H1 (cell line): ENCODE measurements around the gene TNRC6A. TPM values are rescaled to one million over a fixed set of nuclear protein-coding genes. Genes with fewer than 3 reads are reported as not detected.

ENCODE experiments used
- CTCF ChIA-PET: fragments of 300-600 bp; sonication (Branson Sonifier 250); formaldehyde crosslinking; loops from one replicate; lab custom pipeline; 2021; ENCODE audit not compliant: partially characterized antibody; lab: Charles Lee
- POLR2A ChIA-PET: fragments of 300-600 bp; sonication (Branson Sonifier 250); formaldehyde crosslinking; loops from one replicate; lab custom pipeline; 2021; ENCODE audit warnings: inconsistent platforms; ENCODE audit not compliant: partially characterized antibody; lab: Charles Lee
- DNase-seq, 2 experiments: peaks; one replicate each; pipeline versions ENCODE4 v3.0.0 to v3.0.0-alpha.2; 2010 to 2022; ENCODE audit warnings: low spot score in 2 of 2, low read depth in 1 of 2, mixed read lengths in 1 of 2
- FAIRE-seq: peaks from 2 replicates; lab custom pipeline; 2011; peaks lifted over from hg19 to GRCh38; lab: Jason Lieb, UNC
- H2AFZ ChIP-seq: 2 replicates; pipeline ENCODE4 v1.8.1; 2012; ENCODE audit warnings: low read length, inconsistent platforms
- H2AK5ac ChIP-seq: 2 replicates; pipeline ENCODE4 v1.6.1; 2013; ENCODE audit warnings: low read depth, low read length
- H2BK120ac ChIP-seq: replicated peaks from 2 replicates; pipeline ENCODE3; 2013; ENCODE audit warnings: low read depth, low read length, inconsistent platforms
- H2BK12ac ChIP-seq: 2 replicates; pipeline ENCODE4 v1.6.1; 2013; ENCODE audit warnings: low read depth, low read length
- H2BK15ac ChIP-seq: 2 replicates; pipeline ENCODE4 v1.6.1; 2013; ENCODE audit warnings: low read length
- H2BK20ac ChIP-seq: 2 replicates; pipeline ENCODE4 v1.6.1; 2013; ENCODE audit warnings: low read length
- H2BK5ac ChIP-seq: 2 replicates; pipeline ENCODE4 v1.6.1; 2013; ENCODE audit warnings: low read depth, low read length
- H3K14ac ChIP-seq: 2 replicates; pipeline ENCODE4 v1.6.1; 2013; ENCODE audit warnings: inconsistent platforms; ENCODE audit not compliant: insufficient read length
- H3K18ac ChIP-seq: 2 replicates; pipeline ENCODE4 v1.6.1; 2013; ENCODE audit warnings: low read length; ENCODE audit errors: extremely low read depth
- H3K23ac ChIP-seq: 2 replicates; pipeline ENCODE4 v1.6.1; 2013; ENCODE audit warnings: inconsistent platforms; ENCODE audit not compliant: insufficient read length
- H3K23me2 ChIP-seq: 2 replicates; pipeline ENCODE4 v1.6.1; 2013; ENCODE audit warnings: low read depth, low read length
- H3K27ac ChIP-seq: 2 replicates; pipeline ENCODE4 v1.6.1; 2011; ENCODE audit warnings: low read depth, low read length, inconsistent platforms
- H3K27me3 ChIP-seq, 4 experiments: replicated peaks in 1 of 4; 1 replicate in 1 of 4; 2 replicates in 3 of 4; pipeline versions ENCODE4 v1.6.1 to v1.8.1; 2011 to 2013; ENCODE audit warnings: low read length in 3 of 4, mild to moderate bottlenecking in 3 of 4, inconsistent platforms in 2 of 4, mixed read lengths in 2 of 4, moderate library complexity in 1 of 4; ENCODE audit not compliant: control insufficient read depth in 3 of 4, insufficient read depth in 3 of 4; ENCODE audit errors: extremely low read depth in 1 of 4
- H3K36me3 ChIP-seq, 4 experiments: 2 replicates each; pipeline versions ENCODE4 v1.6.1 to v1.8.1; 2011 to 2013; ENCODE audit warnings: mild to moderate bottlenecking in 4 of 4, low read length in 3 of 4, moderate library complexity in 2 of 4, control low read depth in 1 of 4, inconsistent platforms in 1 of 4; ENCODE audit not compliant: insufficient read depth in 4 of 4, control insufficient read depth in 2 of 4
- H3K4ac ChIP-seq: replicated peaks from 2 replicates; pipeline ENCODE3; 2013; ENCODE audit warnings: low read length, low read depth, mixed read lengths, inconsistent platforms; ENCODE audit not compliant: insufficient read length
- H3K4me1 ChIP-seq, 4 experiments: replicated peaks in 1 of 4; 1 replicate in 1 of 4; 2 replicates in 3 of 4; pipeline versions ENCODE4 v1.6.1 to v1.8.1; 2011 to 2013; ENCODE audit warnings: low read length in 3 of 4, inconsistent platforms in 2 of 4, mixed read lengths in 1 of 4; ENCODE audit not compliant: insufficient read depth in 4 of 4, control insufficient read depth in 3 of 4
- H3K4me2 ChIP-seq, 2 experiments: 2 replicates each; pipeline versions ENCODE4 v1.6.1 to v1.8.1; 2011 to 2013; ENCODE audit warnings: low read depth in 2 of 2, low read length in 2 of 2, control low read depth in 1 of 2, inconsistent platforms in 1 of 2, mild to moderate bottlenecking in 1 of 2; ENCODE audit not compliant: insufficient read depth in 1 of 2
- H3K4me3 ChIP-seq, 4 experiments: fragments of 200-600, 300-600 bp in 1 of 4; sonication (generic), shearing (Covaris generic), sonication (Bioruptor Twin) in 1 of 4; 2 replicates each; pipeline versions ENCODE4 v1.5.1 to v1.8.1; 2011 to 2016; ENCODE audit warnings: low read length in 4 of 4, low read depth in 3 of 4, control low read depth in 2 of 4, inconsistent platforms in 2 of 4, mild to moderate bottlenecking in 2 of 4, mixed read lengths in 1 of 4, moderate library complexity in 1 of 4; ENCODE audit not compliant: insufficient read depth in 2 of 4; ENCODE audit errors: extremely low read depth in 1 of 4
- H3K56ac ChIP-seq: replicated peaks from 2 replicates; pipeline ENCODE3; 2013; ENCODE audit warnings: low read depth, mild to moderate bottlenecking, mixed read lengths, low read length, inconsistent platforms; ENCODE audit not compliant: insufficient read length
- H3K79me1 ChIP-seq: 2 replicates; pipeline ENCODE4 v1.6.1; 2013; ENCODE audit warnings: low read depth, low read length, control low read depth
- H3K79me2 ChIP-seq, 2 experiments: 2 replicates each; pipeline versions ENCODE4 v1.6.1 to v1.8.1; 2012 to 2013; ENCODE audit warnings: low read length in 2 of 2, mild to moderate bottlenecking in 2 of 2, inconsistent platforms in 1 of 2; ENCODE audit not compliant: insufficient read depth in 2 of 2, control insufficient read depth in 1 of 2
- H3K9ac ChIP-seq, 4 experiments: replicated peaks in 1 of 4; 1 replicate in 1 of 4; 2 replicates in 3 of 4; pipeline versions ENCODE4 v1.6.1 to v1.8.1; 2011 to 2013; ENCODE audit warnings: low read depth in 3 of 4, low read length in 3 of 4, control low read depth in 2 of 4, mild to moderate bottlenecking in 2 of 4, moderate library complexity in 2 of 4, inconsistent platforms in 1 of 4; ENCODE audit errors: extremely low read depth in 1 of 4
- H3K9me3 ChIP-seq, 2 experiments: 2 replicates each; pipeline versions ENCODE4 v1.6.1 to v1.8.1; 2012 to 2013; ENCODE audit warnings: mild to moderate bottlenecking in 2 of 2, moderate library complexity in 2 of 2, control low read depth in 1 of 2, inconsistent platforms in 1 of 2, low read depth in 1 of 2, low read length in 1 of 2, mixed read lengths in 1 of 2; ENCODE audit not compliant: insufficient read depth in 2 of 2
- H4K20me1 ChIP-seq, 2 experiments: replicated peaks in 1 of 2; 2 replicates each; pipeline versions ENCODE3 to v1.8.1; 2011 to 2013; ENCODE audit warnings: inconsistent platforms in 2 of 2, low read length in 2 of 2, mild to moderate bottlenecking in 1 of 2; ENCODE audit not compliant: insufficient read depth in 2 of 2, control insufficient read depth in 1 of 2
- H4K5ac ChIP-seq: 2 replicates; pipeline ENCODE4 v1.6.1; 2013; ENCODE audit warnings: low read length, low read depth, mixed read lengths, inconsistent platforms; ENCODE audit not compliant: insufficient read length
- H4K8ac ChIP-seq: 2 replicates; pipeline ENCODE4 v1.8.0; 2013; ENCODE audit warnings: mild to moderate bottlenecking, moderate library complexity, low read length, inconsistent platforms; ENCODE audit not compliant: insufficient read depth; ENCODE audit errors: extremely low read depth
- H4K91ac ChIP-seq: replicated peaks from 2 replicates; pipeline ENCODE3; 2013; ENCODE audit warnings: low read length, mixed read lengths, inconsistent platforms; ENCODE audit not compliant: insufficient read length
- E2F6 ChIP-seq: IDR thresholded peaks from 2 replicates; pipeline ENCODE4 v1.6.1; 2012; ENCODE audit warnings: inconsistent platforms
- FOSL1 ChIP-seq: IDR thresholded peaks from 2 replicates; pipeline ENCODE4 v1.6.1; 2011; ENCODE audit warnings: mild to moderate bottlenecking, low read depth, low read length, moderate library complexity; ENCODE audit not compliant: insufficient read depth
- HDAC2 ChIP-seq, 2 experiments: fragments of 300-600 bp in 1 of 2; sonication (generic) in 1 of 2; IDR thresholded peaks; 2 replicates each; pipeline ENCODE4 v1.6.1; 2011 to 2012; ENCODE audit warnings: low read depth in 2 of 2, low read length in 2 of 2, mild to moderate bottlenecking in 2 of 2, moderate library complexity in 2 of 2, borderline replicate concordance in 1 of 2, inconsistent platforms in 1 of 2
- POLR2A ChIP-seq, 2 experiments: IDR thresholded peaks; 1 replicate in 1 of 2; 2 replicates in 1 of 2; pipeline ENCODE4 v1.6.1; 2011; ENCODE audit warnings: low read depth in 2 of 2, low read length in 2 of 2, mild to moderate bottlenecking in 2 of 2; ENCODE audit errors: control extremely low read depth in 1 of 2
- SRF ChIP-seq: IDR thresholded peaks from 2 replicates; pipeline ENCODE4 v1.6.1; 2011; ENCODE audit warnings: mild to moderate bottlenecking, low read depth, low read length, moderate library complexity
- WGBS, 2 experiments: shearing (Covaris generic) in 1 of 2; methylation state at CpG; one replicate each; pipeline versions ENCODE4 v1.1.6 to v1.1.7; 2013 to 2015; ENCODE audit warnings: low lambda C conversion rate in 2 of 2, mixed read lengths in 2 of 2, inconsistent platforms in 1 of 2, low coverage in 1 of 2, missing lambda C conversion rate in 1 of 2; ENCODE audit not compliant: insufficient replicate concordance in 2 of 2, insufficient coverage in 1 of 2, insufficient read length in 1 of 2; ENCODE audit errors: extremely low coverage in 1 of 2, missing lambda C conversion rate in 1 of 2; 5-methylcytosine and 5-hydroxymethylcytosine counted together
- polyA plus RNA-seq, 7 experiments: library from polyadenylated mRNA; depleted of rRNA in 3 of 7; stranded (reverse) in 5 of 7; unstranded in 2 of 7; fragments of >200 nt in 5 of 7; fragments of 200-250 nt in 2 of 7; gene quantifications; 1 replicate in 5 of 7; 2 replicates in 1 of 7; 4 replicates in 1 of 7; pipeline versions ENCODE4 v1.2.1 to v1.2.3, GENCODE V29; 2011 to 2013; ENCODE audit warnings: missing spikeins in 2 of 7, mixed read lengths in 2 of 7
- total RNA-seq: library from RNA; stranded (reverse); fragmentation: NEBNext Ultra II Directional; extraction: Animal tissue kit (Norgen Biotek cat#: 25700); gene quantifications from 2 replicates; pipeline ENCODE4 v1.2.1, GENCODE V29; 2021

Gene TNRC6A
- total and polyA plus RNA-seq, 2 of the 8 experiments (the other 6 are each of a cell fraction or from before 2014, with no cell fraction given): 67.6 to 103 TPM

DNA sequence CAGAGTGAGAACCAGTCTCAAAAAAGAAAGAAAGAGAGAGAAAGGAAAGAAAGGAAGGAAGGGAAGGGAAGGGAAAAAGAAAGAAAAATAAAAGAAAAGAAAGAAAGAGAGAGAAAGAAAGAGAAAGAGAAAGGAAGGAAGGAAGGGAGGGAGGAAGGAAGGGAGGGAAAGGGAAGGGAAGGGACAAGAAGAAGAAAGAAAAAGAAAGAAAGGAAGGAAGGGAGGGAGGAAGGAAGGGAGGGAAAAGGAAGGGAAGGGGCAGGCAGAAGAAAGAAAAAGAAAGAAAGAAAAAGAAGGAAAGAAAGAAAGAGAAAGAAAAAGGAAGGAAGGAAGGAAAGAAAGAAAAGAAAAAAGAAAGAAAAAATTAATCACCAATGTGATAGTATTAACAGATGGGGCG lies 132.0 kb downstream of the TNRC6A start:
- Histone ChIP-seq H2BK20ac (no peak overlapping the region), H2AFZ (no peak overlapping the region), H3K4me2 (no peak overlapping the region), H4K8ac (no peak overlapping the region), H2BK5ac (no peak overlapping the region), H3K18ac (no peak overlapping the region), H2AK5ac (no peak overlapping the region), H3K36me3 (no peaks in the 10 kb centered on the region), H3K9ac (no peak overlapping the region), H2BK12ac (no peak overlapping the region), H3K56ac (no peak overlapping the region), H3K23ac (no peak overlapping the region), H3K14ac (no peak overlapping the region), H3K9me3 (peaks cover 0 to 3% of the 10 kb centered on the region in 2 experiments; a peak in 2 of 4 replicates), H3K27me3 (no peaks in the 10 kb centered on the region), H3K79me2 (no peaks in the 10 kb centered on the region), H3K4ac (no peak overlapping the region), H4K5ac (no peak overlapping the region), H4K20me1 (no peaks in the 10 kb centered on the region), H3K23me2 (no peaks in the 10 kb centered on the region), H2BK15ac (no peak overlapping the region), H2BK120ac (no peak overlapping the region), H3K27ac (no peak overlapping the region), H3K4me3 (no peak overlapping the region), H4K91ac (no peak overlapping the region), H3K4me1 (no peaks in the 10 kb centered on the region), H3K79me1 (no peaks in the 10 kb centered on the region)
- ChIA-PET POLR2A (no interaction called here), CTCF (no interaction called here)
- no peak for FAIRE-seq
- DNase-seq: no peak
- 92% methylated on average over 1 of the region's 1 CpG; no CpG with 5 or more reads in 1 of the 2 experiments for WGBS, 2 experiments
- TF ChIP-seq E2F6 (no peak), SRF (no peak), FOSL1 (no peak), HDAC2 (IDR thresholded peaks at IDR 0.05; ENCODE audit: borderline replicate concordance in 1 of 2, low read depth in 2 of 2, low read length in 2 of 2) (no peak), POLR2A (IDR thresholded peaks at IDR 0.05; ENCODE audit: control extremely low read depth in 1 of 2, low read depth in 2 of 2, low read length in 2 of 2) (no peak)
